Stimulated activated naive CD8-positive, alpha-beta T cell treated with anti-CD3 and anti-CD28 coated beads, Interleukin-15, Interleukin-2, amounts not matched to agents 100 ng/mL and 50 ng/mL, for 24 hours (primary cell): ENCODE results near the gene PPP4R3A.
"Not testable (repeated sequence)": the region's sequence is repeated elsewhere in the genome, so short reads cannot be mapped to it uniquely, and the experiment has no call there.

Experiments
- H3K27ac Mint-ChIP-seq: one replicate; pipeline ENCODE4 v1.8.0; 2021; ENCODE audit warnings: mild to moderate bottlenecking, mixed read lengths
- H3K27me3 Mint-ChIP-seq: one replicate; pipeline ENCODE4 v1.8.0; 2021; ENCODE audit warnings: mixed read lengths
- H3K36me3 Mint-ChIP-seq: one replicate; pipeline ENCODE4 v1.8.0; 2021; ENCODE audit warnings: low read depth, mixed read lengths
- H3K4me1 Mint-ChIP-seq: one replicate; pipeline ENCODE4 v1.8.0; 2021; ENCODE audit warnings: low read depth, mixed read lengths
- H3K4me3 Mint-ChIP-seq: one replicate; pipeline ENCODE4 v1.8.0; 2021; ENCODE audit warnings: mild to moderate bottlenecking, mixed read lengths
- H3K9me3 Mint-ChIP-seq: one replicate; pipeline ENCODE4 v1.8.0; 2021; ENCODE audit warnings: mixed read lengths

PPP4R3A gene

DNA sequence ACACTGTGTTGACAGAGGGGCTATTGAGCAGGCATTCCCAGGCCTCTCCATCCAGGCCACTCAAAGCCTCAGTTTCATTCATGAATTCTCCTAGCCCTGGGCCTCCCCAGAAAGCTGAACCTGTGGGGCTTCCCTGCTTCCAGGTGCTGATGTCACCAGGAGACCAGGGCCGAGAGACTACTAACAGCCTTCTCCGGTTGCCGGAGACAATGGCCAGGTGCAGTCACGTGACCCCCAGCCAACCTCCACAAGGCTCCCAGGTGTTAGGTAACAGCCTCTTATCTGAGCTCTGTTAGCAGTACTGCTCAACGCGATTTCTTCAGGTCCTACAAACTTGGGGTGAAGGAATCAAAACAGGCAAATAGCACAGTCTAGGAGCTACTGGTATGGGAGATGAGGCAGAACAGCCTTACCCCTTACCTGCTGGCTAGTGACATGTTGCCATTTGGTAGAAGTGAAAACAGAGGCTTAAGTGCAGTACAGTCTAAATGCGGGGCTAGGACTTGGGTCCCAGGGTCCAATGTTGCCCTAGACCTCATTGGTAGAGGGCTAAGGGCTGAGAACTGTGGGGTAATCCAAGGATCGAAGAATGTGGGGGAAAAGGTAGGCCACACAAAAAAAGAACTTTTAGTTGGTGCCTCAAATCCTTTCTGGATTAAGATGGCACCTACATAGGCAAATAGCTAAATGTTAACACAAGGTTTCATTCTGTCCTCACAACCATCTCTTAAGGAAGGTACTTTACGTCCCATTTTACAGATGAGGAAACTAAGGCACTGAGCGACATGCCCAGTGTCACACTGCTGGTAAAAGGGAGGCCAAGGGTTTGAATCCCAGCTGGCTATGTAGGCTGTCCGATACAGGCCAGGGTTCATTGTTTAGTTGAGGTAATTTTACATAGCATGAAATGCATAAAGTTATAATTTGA is 96.3 kb downstream of the PPP4R3A start:
- H3K36me3 Mint-ChIP-seq = peaks cover 46% of the 10 kb centered on the region
- no peaks in the 10 kb centered on the region for H3K27me3 Mint-ChIP-seq
- no peaks in the 10 kb centered on the region for H3K9me3 Mint-ChIP-seq
- H3K4me3 Mint-ChIP-seq = peak overlapping the region; percentile 98
- H3K4me1 Mint-ChIP-seq = peaks cover 80% of the 10 kb centered on the region
- peak overlapping the region; percentile 66 for H3K27ac Mint-ChIP-seq

DNA sequence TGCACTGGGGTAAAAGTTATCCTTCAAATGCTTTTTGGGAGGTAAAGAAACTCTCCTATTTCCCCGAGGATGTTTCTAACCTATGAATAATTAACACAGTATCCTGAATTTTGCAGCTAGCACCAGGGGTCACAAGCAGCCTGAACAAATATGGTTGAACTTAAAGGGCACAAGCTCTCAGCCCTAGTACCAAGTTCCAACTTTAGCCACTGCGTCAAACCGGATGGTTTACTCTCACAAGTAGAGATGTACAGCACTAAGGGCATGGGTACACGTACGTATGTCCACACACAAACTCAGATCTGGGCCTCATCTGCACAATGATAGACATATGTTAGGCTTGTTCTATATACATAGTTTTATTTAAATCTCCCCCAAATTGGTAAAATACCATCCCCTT is 97.2 kb downstream of the PPP4R3A start:
- Mint-ChIP-seq H3K36me3 (peaks cover 54% of the 10 kb centered on the region), H3K27me3 (no peaks in the 10 kb centered on the region), H3K27ac (peak overlapping the region; percentile 66), H3K4me1 (peaks cover 86% of the 10 kb centered on the region), H3K4me3 (peak overlapping the region; percentile 98), H3K9me3 (no peaks in the 10 kb centered on the region)

DNA sequence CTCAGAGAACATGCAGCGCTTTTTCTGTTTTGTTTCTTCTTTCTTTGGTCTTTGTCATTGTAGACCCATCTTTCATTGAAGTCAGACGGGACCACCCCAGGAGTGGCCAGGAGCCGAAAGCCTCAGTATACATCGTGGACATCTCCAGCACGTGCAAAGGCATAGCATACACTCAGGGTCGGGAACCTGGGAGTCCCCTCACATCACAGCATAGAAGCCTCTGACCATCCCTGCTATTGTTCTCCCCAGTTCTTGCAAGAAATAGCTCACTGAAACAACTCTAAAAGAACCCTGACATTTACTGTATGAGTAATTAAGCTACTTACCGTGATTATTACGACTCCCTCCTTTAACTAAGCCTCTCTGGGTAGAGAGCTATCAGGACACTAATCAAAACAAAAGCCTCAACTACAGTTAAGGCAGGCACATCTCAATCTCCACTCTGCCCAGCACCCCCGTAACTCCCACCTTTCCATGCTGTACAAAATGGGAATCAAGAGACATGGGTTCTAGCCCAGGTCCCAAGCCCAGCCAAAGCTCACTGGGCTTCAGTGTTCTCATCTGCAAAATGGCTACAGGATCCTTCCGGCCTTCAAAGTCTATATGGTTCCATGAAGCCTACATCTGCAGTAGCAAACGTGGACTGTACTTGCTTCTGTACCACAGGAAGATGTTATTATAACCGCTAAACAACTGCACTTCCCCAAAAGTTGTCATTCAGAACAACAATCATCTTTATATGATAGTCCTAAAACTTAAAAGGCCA is 99.2 kb downstream of the PPP4R3A start:
- H3K27ac Mint-ChIP-seq = peak overlapping the region; percentile 89
- peaks cover 98% of the 10 kb centered on the region for H3K4me1 Mint-ChIP-seq
- no peaks in the 10 kb centered on the region for H3K9me3 Mint-ChIP-seq
- H3K36me3 Mint-ChIP-seq = peaks cover 71% of the 10 kb centered on the region
- peak overlapping the region; percentile 62 for H3K4me3 Mint-ChIP-seq
- no peaks in the 10 kb centered on the region for H3K27me3 Mint-ChIP-seq

DNA sequence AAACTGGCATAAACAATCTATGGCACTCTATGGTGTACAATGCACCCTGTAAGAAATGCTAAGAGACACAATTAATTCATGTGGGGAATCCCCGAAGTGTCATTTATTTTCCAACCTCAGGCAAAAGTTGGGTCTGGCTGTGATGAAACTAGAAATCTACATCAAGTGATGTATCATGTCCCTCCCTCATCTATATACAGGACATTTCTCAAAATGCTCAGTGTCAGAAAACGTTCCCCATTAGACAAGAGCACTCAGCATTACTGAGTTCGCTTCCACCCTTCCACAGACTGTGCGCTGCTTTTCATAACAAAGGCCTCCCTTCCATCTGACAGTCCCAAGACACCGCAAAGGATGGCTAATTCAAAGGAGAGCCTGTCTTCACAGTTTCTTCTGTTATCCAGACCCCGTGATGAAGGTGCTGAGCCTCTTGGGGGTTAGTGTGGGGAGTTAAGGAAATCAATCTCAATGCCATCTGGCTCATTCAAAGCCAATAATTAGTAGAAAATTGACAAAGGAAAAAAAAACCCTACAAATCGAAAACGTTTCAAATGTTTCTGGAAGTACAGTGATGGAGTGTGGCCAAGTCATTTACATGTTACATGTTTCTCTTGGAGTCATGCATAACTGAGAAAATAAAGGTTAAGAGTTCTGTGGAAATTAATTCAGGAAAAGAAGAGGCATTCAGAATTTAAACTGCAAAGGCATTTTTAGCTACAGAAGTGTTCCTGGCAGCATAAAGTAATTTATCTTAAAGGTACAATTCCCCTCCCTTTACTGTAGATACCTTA is 100.0 kb downstream of the PPP4R3A start:
- peaks cover 100% of the 10 kb centered on the region for H3K4me1 Mint-ChIP-seq
- no peaks in the 10 kb centered on the region for H3K9me3 Mint-ChIP-seq
- peaks cover 73% of the 10 kb centered on the region for H3K36me3 Mint-ChIP-seq
- peak overlapping the region; percentile 62 for H3K4me3 Mint-ChIP-seq
- H3K27me3 Mint-ChIP-seq = no peaks in the 10 kb centered on the region
- peak overlapping the region; percentile 89 for H3K27ac Mint-ChIP-seq

DNA sequence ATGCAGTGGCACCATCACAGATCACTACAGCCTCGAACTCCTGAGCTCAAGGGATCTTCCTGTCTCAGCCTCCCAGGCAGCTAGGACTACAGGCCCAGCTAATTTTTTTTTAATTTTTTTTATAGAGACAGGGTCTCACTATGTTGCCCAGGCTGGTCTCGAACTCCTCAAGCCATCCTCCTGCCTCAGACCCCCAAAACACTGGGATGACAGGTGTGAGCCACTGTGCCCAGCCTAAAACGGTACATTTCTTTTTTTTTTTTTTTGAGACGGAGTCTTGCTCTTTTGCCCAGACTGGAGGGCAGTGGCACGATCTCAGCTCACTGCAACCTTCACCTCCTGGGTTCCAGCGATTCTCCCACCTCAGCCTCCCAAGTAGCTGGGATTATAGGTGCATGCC is 100.9 kb downstream of the PPP4R3A start:
- H3K27ac Mint-ChIP-seq = peak overlapping the region; percentile 92
- H3K9me3 Mint-ChIP-seq, H3K4me3 Mint-ChIP-seq, H3K27me3 Mint-ChIP-seq: not testable (repeated sequence)
- H3K4me1 Mint-ChIP-seq = peaks cover 100% of the 10 kb centered on the region
- H3K36me3 Mint-ChIP-seq = peaks cover 66% of the 10 kb centered on the region
